HEK293 (cell line): ENCODE data around the gene NANOS2.

Source experiments
- BCL11A ChIP-seq: fragments of 450-650 bp; formaldehyde crosslinking; IDR thresholded peaks from 2 replicates; pipeline ENCODE4 v1.5.1; 2016; ENCODE audit warnings: low read depth, missing biosample characterization, missing genetic modification characterization
- MEIS1 ChIP-seq: sonication (generic); formaldehyde crosslinking; IDR thresholded peaks from 2 replicates; pipeline ENCODE4 v1.8.1; 2022; ENCODE audit warnings: missing genetic modification reagents, mild to moderate bottlenecking, borderline replicate concordance
- PRDM1 ChIP-seq: fragments of 450-650 bp; formaldehyde crosslinking; IDR thresholded peaks from 2 replicates; pipeline ENCODE4; 2016; ENCODE audit warnings: missing biosample characterization, missing genetic modification characterization
- PRDM2 ChIP-seq: fragments of 450-650 bp; formaldehyde crosslinking; IDR thresholded peaks from 2 replicates; pipeline ENCODE4 v1.5.1; 2016; ENCODE audit warnings: missing biosample characterization, missing genetic modification characterization, borderline replicate concordance
- RBAK ChIP-seq: fragments of 450-650 bp; formaldehyde crosslinking; IDR thresholded peaks from 2 replicates; pipeline ENCODE4 v1.5.1; 2016; ENCODE audit warnings: missing biosample characterization, missing genetic modification characterization
- YY1 ChIP-seq: fragments of 450-650 bp; formaldehyde crosslinking; IDR thresholded peaks from 2 replicates; pipeline ENCODE4 v1.5.1; 2018; ENCODE audit warnings: missing biosample characterization, missing genetic modification characterization
- ZBTB44 ChIP-seq: fragments of 450-650 bp; IDR thresholded peaks from 2 replicates; pipeline ENCODE4 v1.5.1; 2018; ENCODE audit warnings: missing biosample characterization, mild to moderate bottlenecking, missing genetic modification characterization
- ZBTB7A ChIP-seq: fragments of 450-650 bp; formaldehyde crosslinking; IDR thresholded peaks from 2 replicates; pipeline ENCODE4 v1.5.1; 2016; ENCODE audit warnings: low read depth, missing biosample characterization, missing genetic modification characterization
- ZNF214 ChIP-seq: fragments of 450-650 bp; formaldehyde crosslinking; IDR thresholded peaks from 2 replicates; pipeline ENCODE4 v1.5.1; 2017; ENCODE audit warnings: missing biosample characterization, mild to moderate bottlenecking, missing genetic modification characterization, borderline replicate concordance
- ZNF24 ChIP-seq: fragments of 450-650 bp; formaldehyde crosslinking; IDR thresholded peaks from 2 replicates; pipeline ENCODE4 v1.5.1; 2016; ENCODE audit warnings: missing biosample characterization, missing genetic modification characterization
- ZNF280C ChIP-seq: fragments of 450-650 bp; formaldehyde crosslinking; IDR thresholded peaks from 2 replicates; pipeline ENCODE4 v1.5.1; 2016; ENCODE audit warnings: missing biosample characterization, missing genetic modification characterization
- ZNF473 ChIP-seq: fragments of 450-650 bp; formaldehyde crosslinking; IDR thresholded peaks from 2 replicates; pipeline ENCODE4 v1.5.1; 2017; ENCODE audit warnings: missing biosample characterization, missing genetic modification characterization
- ZNF501 ChIP-seq: fragments of 450-650 bp; formaldehyde crosslinking; IDR thresholded peaks from 2 replicates; pipeline ENCODE4 v1.5.1; 2016; ENCODE audit warnings: missing biosample characterization, missing genetic modification characterization
- ZNF560 ChIP-seq: fragments of 450-650 bp; formaldehyde crosslinking; IDR thresholded peaks from 2 replicates; pipeline ENCODE4 v1.5.1; 2017; ENCODE audit warnings: missing biosample characterization, missing genetic modification characterization, borderline replicate concordance
- ZNF624 ChIP-seq: fragments of 450-650 bp; formaldehyde crosslinking; IDR thresholded peaks from 2 replicates; pipeline ENCODE4 v1.5.1; 2017; ENCODE audit warnings: missing biosample characterization, missing genetic modification characterization
- ZNF639 ChIP-seq: fragments of 450-650 bp; formaldehyde crosslinking; IDR thresholded peaks from 2 replicates; pipeline ENCODE4 v1.5.1; 2016; ENCODE audit warnings: missing biosample characterization, missing genetic modification characterization
- ZNF677 ChIP-seq: fragments of 450-650 bp; IDR thresholded peaks from 2 replicates; pipeline ENCODE4 v1.5.0; 2018; ENCODE audit warnings: missing biosample characterization, mild to moderate bottlenecking, missing genetic modification characterization, moderate library complexity
- ZNF707 ChIP-seq: fragments of 450-650 bp; formaldehyde crosslinking; IDR thresholded peaks from 2 replicates; pipeline ENCODE4 v1.5.1; 2016; ENCODE audit warnings: missing biosample characterization, missing genetic modification characterization
- TF ChIP-seq, protein P1 (sequence below): fragments of 450-650 bp; formaldehyde crosslinking; IDR thresholded peaks from 2 replicates; pipeline ENCODE4 v1.5.1; 2016; ENCODE audit warnings: missing biosample characterization, missing genetic modification characterization
- TF ChIP-seq, protein P2 (sequence below): fragments of 450-650 bp; formaldehyde crosslinking; IDR thresholded peaks from 2 replicates; pipeline ENCODE4 v1.5.1; 2016; ENCODE audit warnings: missing biosample characterization, missing genetic modification characterization

Gene NANOS2

GRCh38 chr19:45882652-45883585 is 31.7 kb downstream of the NANOS2 start (continued):
- TF ChIP-seq ZNF473, result no peak
- TF ChIP-seq PRDM2 (tag by site-specific recombination), result no peak
- no peak for TF ChIP-seq ZNF214
- TF ChIP-seq ZNF707 (tag by site-specific recombination), result no peak
- TF ChIP-seq, protein P1, sequence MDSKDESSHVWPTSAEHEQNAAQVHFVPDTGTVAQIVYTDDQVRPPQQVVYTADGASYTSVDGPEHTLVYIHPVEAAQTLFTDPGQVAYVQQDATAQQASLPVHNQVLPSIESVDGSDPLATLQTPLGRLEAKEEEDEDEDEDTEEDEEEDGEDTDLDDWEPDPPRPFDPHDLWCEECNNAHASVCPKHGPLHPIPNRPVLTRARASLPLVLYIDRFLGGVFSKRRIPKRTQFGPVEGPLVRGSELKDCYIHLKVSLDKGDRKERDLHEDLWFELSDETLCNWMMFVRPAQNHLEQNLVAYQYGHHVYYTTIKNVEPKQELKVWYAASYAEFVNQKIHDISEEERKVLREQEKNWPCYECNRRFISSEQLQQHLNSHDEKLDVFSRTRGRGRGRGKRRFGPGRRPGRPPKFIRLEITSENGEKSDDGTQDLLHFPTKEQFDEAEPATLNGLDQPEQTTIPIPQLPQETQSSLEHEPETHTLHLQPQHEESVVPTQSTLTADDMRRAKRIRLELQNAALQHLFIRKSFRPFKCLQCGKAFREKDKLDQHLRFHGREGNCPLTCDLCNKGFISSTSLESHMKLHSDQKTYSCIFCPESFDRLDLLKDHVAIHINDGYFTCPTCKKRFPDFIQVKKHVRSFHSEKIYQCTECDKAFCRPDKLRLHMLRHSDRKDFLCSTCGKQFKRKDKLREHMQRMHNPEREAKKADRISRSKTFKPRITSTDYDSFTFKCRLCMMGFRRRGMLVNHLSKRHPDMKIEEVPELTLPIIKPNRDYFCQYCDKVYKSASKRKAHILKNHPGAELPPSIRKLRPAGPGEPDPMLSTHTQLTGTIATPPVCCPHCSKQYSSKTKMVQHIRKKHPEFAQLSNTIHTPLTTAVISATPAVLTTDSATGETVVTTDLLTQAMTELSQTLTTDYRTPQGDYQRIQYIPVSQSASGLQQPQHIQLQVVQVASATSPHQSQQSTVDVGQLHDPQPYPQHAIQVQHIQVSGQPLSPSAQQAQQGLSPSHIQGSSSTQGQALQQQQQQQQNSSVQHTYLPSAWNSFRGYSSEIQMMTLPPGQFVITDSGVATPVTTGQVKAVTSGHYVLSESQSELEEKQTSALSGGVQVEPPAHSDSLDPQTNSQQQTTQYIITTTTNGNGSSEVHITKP (tag by site-specific recombination), result 0 out of 2 replicates have a peak, but pooled peaks have one; percentile 9
- no peak for TF ChIP-seq PRDM1
- no peak for TF ChIP-seq MEIS1 (CRISPR knock-in tag)
- TF ChIP-seq YY1 (tag by site-specific recombination), result no peak
- 0 out of 2 replicates have a peak, but pooled peaks have one; percentile 31 for TF ChIP-seq BCL11A (tag by site-specific recombination)
- TF ChIP-seq RBAK (tag by site-specific recombination), result no peak
- 0 out of 2 replicates have a peak, but pooled peaks have one; percentile 21 for TF ChIP-seq ZBTB7A (tag by site-specific recombination)
- no peak; the same call in 1 of the 2 replicates for TF ChIP-seq ZNF501
- no peak for TF ChIP-seq ZNF677 (tag by site-specific recombination)
- TF ChIP-seq, protein P2, sequence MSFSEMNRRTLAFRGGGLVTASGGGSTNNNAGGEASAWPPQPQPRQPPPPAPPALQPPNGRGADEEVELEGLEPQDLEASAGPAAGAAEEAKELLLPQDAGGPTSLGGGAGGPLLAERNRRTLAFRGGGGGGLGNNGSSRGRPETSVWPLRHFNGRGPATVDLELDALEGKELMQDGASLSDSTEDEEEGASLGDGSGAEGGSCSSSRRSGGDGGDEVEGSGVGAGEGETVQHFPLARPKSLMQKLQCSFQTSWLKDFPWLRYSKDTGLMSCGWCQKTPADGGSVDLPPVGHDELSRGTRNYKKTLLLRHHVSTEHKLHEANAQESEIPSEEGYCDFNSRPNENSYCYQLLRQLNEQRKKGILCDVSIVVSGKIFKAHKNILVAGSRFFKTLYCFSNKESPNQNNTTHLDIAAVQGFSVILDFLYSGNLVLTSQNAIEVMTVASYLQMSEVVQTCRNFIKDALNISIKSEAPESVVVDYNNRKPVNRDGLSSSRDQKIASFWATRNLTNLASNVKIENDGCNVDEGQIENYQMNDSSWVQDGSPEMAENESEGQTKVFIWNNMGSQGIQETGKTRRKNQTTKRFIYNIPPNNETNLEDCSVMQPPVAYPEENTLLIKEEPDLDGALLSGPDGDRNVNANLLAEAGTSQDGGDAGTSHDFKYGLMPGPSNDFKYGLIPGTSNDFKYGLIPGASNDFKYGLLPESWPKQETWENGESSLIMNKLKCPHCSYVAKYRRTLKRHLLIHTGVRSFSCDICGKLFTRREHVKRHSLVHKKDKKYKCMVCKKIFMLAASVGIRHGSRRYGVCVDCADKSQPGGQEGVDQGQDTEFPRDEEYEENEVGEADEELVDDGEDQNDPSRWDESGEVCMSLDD, result peak; percentile 28; the same call in 1 of the 2 replicates
- TF ChIP-seq ZBTB44 (tag by site-specific recombination), result 0 out of 2 replicates have a peak, but pooled peaks have one; percentile 61
- TF ChIP-seq ZNF280C (tag by site-specific recombination), result no peak
- no peak for TF ChIP-seq ZNF639 (tag by site-specific recombination)
- TF ChIP-seq ZNF24 (tag by site-specific recombination), result no peak; the same call in 1 of the 2 replicates
- TF ChIP-seq ZNF560, result no peak
- TF ChIP-seq ZNF624 (tag by site-specific recombination), result no peak
